ENCODE measurements around the gene ABCB8.

ABCB8 gene

GRCh38 chr7:151095828-151096475 lies 67.7 kb downstream of the ABCB8 start:
- peaks cover 41% of the 10 kb centered on the region for H4K20me1 ChIP-seq (ENCODE audit: insufficient read depth, low read length, poor library complexity, severe bottlenecking)

More at GRCh38 chr7:151095828-151096475, 67.7 kb downstream of the ABCB8 start:
- H3F3A ChIP-seq (ENCODE audit: low read depth) = no peaks in the 10 kb centered on the region
- H3K36me3 ChIP-seq (ENCODE audit: insufficient read depth, low read length) = no peaks in the 10 kb centered on the region
- no peaks in the 10 kb centered on the region for H3K9me3 ChIP-seq (ENCODE audit: insufficient read depth, low read depth, low read length)
- no peak overlapping the region for H3K4me2 ChIP-seq (ENCODE audit: low read depth, low read length, poor library complexity, severe bottlenecking)
- no peak overlapping the region for H2AFZ ChIP-seq (ENCODE audit: low read length)
- H3K9me2 ChIP-seq (replicated peaks; ENCODE audit: low read depth, low read length) = no peaks in the 10 kb centered on the region
- H3K27me3 ChIP-seq (ENCODE audit: insufficient read depth, low read length, poor library complexity, severe bottlenecking) = no peaks in the 10 kb centered on the region
- TF ChIP-seq CTCF (conservative IDR thresholded peaks at IDR 0.05; ENCODE audit: low read length) = no peak
- TF ChIP-seq EZH2phosphoT487 (IDR thresholded peaks at IDR 0.05; ENCODE audit: borderline replicate concordance) = no peak
- no peaks in the 10 kb centered on the region for H3K4me1 ChIP-seq (ENCODE audit: insufficient read depth, low read length, poor library complexity, severe bottlenecking)
- H3K4me3 ChIP-seq (ENCODE audit: low read length, poor library complexity, severe bottlenecking) = no peak overlapping the region
- H3K79me2 ChIP-seq (ENCODE audit: insufficient read depth, low read length) = peaks cover 69% of the 10 kb centered on the region; the same call in 1 of the 2 replicates
- no peak overlapping the region for H3K9ac ChIP-seq (ENCODE audit: low read depth, low read length, poor library complexity, severe bottlenecking)
